H1 (cell line): Measurements from ENCODE around the gene BAIAP2. TPM values are rescaled to one million over a fixed set of nuclear protein-coding genes. Genes with fewer than 3 reads are reported as not detected.

Experiments used
- CTCF ChIA-PET: fragments of 300-600 bp; sonication (Branson Sonifier 250); formaldehyde crosslinking; loops from one replicate; lab custom pipeline; 2021; ENCODE audit not compliant: partially characterized antibody; lab: Charles Lee
- POLR2A ChIA-PET: fragments of 300-600 bp; sonication (Branson Sonifier 250); formaldehyde crosslinking; loops from one replicate; lab custom pipeline; 2021; ENCODE audit warnings: inconsistent platforms; ENCODE audit not compliant: partially characterized antibody; lab: Charles Lee
- DNase-seq, 2 experiments: peaks; one replicate each; pipeline versions ENCODE4 v3.0.0 to v3.0.0-alpha.2; 2010 to 2022; ENCODE audit warnings: low spot score in 2 of 2, low read depth in 1 of 2, mixed read lengths in 1 of 2
- FAIRE-seq: peaks from 2 replicates; lab custom pipeline; 2011; peaks lifted over from hg19 to GRCh38; lab: Jason Lieb, UNC
- H2AFZ ChIP-seq: 2 replicates; pipeline ENCODE4 v1.8.1; 2012; ENCODE audit warnings: low read length, inconsistent platforms
- H2AK5ac ChIP-seq: 2 replicates; pipeline ENCODE4 v1.6.1; 2013; ENCODE audit warnings: low read depth, low read length
- H2BK120ac ChIP-seq: replicated peaks from 2 replicates; pipeline ENCODE3; 2013; ENCODE audit warnings: low read depth, low read length, inconsistent platforms
- H2BK12ac ChIP-seq: 2 replicates; pipeline ENCODE4 v1.6.1; 2013; ENCODE audit warnings: low read depth, low read length
- H2BK15ac ChIP-seq: 2 replicates; pipeline ENCODE4 v1.6.1; 2013; ENCODE audit warnings: low read length
- H2BK20ac ChIP-seq: 2 replicates; pipeline ENCODE4 v1.6.1; 2013; ENCODE audit warnings: low read length
- H2BK5ac ChIP-seq: 2 replicates; pipeline ENCODE4 v1.6.1; 2013; ENCODE audit warnings: low read depth, low read length
- H3K14ac ChIP-seq: 2 replicates; pipeline ENCODE4 v1.6.1; 2013; ENCODE audit warnings: inconsistent platforms; ENCODE audit not compliant: insufficient read length
- H3K18ac ChIP-seq: 2 replicates; pipeline ENCODE4 v1.6.1; 2013; ENCODE audit warnings: low read length; ENCODE audit errors: extremely low read depth
- H3K23ac ChIP-seq: 2 replicates; pipeline ENCODE4 v1.6.1; 2013; ENCODE audit warnings: inconsistent platforms; ENCODE audit not compliant: insufficient read length
- H3K23me2 ChIP-seq: 2 replicates; pipeline ENCODE4 v1.6.1; 2013; ENCODE audit warnings: low read depth, low read length
- H3K27ac ChIP-seq: 2 replicates; pipeline ENCODE4 v1.6.1; 2011; ENCODE audit warnings: low read depth, low read length, inconsistent platforms
- H3K27me3 ChIP-seq, 4 experiments: replicated peaks in 1 of 4; 1 replicate in 1 of 4; 2 replicates in 3 of 4; pipeline versions ENCODE4 v1.6.1 to v1.8.1; 2011 to 2013; ENCODE audit warnings: low read length in 3 of 4, mild to moderate bottlenecking in 3 of 4, inconsistent platforms in 2 of 4, mixed read lengths in 2 of 4, moderate library complexity in 1 of 4; ENCODE audit not compliant: control insufficient read depth in 3 of 4, insufficient read depth in 3 of 4; ENCODE audit errors: extremely low read depth in 1 of 4
- H3K36me3 ChIP-seq, 4 experiments: 2 replicates each; pipeline versions ENCODE4 v1.6.1 to v1.8.1; 2011 to 2013; ENCODE audit warnings: mild to moderate bottlenecking in 4 of 4, low read length in 3 of 4, moderate library complexity in 2 of 4, control low read depth in 1 of 4, inconsistent platforms in 1 of 4; ENCODE audit not compliant: insufficient read depth in 4 of 4, control insufficient read depth in 2 of 4
- H3K4ac ChIP-seq: replicated peaks from 2 replicates; pipeline ENCODE3; 2013; ENCODE audit warnings: low read length, low read depth, mixed read lengths, inconsistent platforms; ENCODE audit not compliant: insufficient read length
- H3K4me1 ChIP-seq, 4 experiments: replicated peaks in 1 of 4; 1 replicate in 1 of 4; 2 replicates in 3 of 4; pipeline versions ENCODE4 v1.6.1 to v1.8.1; 2011 to 2013; ENCODE audit warnings: low read length in 3 of 4, inconsistent platforms in 2 of 4, mixed read lengths in 1 of 4; ENCODE audit not compliant: insufficient read depth in 4 of 4, control insufficient read depth in 3 of 4
- H3K4me2 ChIP-seq, 2 experiments: 2 replicates each; pipeline versions ENCODE4 v1.6.1 to v1.8.1; 2011 to 2013; ENCODE audit warnings: low read depth in 2 of 2, low read length in 2 of 2, control low read depth in 1 of 2, inconsistent platforms in 1 of 2, mild to moderate bottlenecking in 1 of 2; ENCODE audit not compliant: insufficient read depth in 1 of 2
- H3K4me3 ChIP-seq, 4 experiments: fragments of 200-600, 300-600 bp in 1 of 4; sonication (generic), shearing (Covaris generic), sonication (Bioruptor Twin) in 1 of 4; 2 replicates each; pipeline versions ENCODE4 v1.5.1 to v1.8.1; 2011 to 2016; ENCODE audit warnings: low read length in 4 of 4, low read depth in 3 of 4, control low read depth in 2 of 4, inconsistent platforms in 2 of 4, mild to moderate bottlenecking in 2 of 4, mixed read lengths in 1 of 4, moderate library complexity in 1 of 4; ENCODE audit not compliant: insufficient read depth in 2 of 4; ENCODE audit errors: extremely low read depth in 1 of 4
- H3K56ac ChIP-seq: replicated peaks from 2 replicates; pipeline ENCODE3; 2013; ENCODE audit warnings: low read depth, mild to moderate bottlenecking, mixed read lengths, low read length, inconsistent platforms; ENCODE audit not compliant: insufficient read length
- H3K79me1 ChIP-seq: 2 replicates; pipeline ENCODE4 v1.6.1; 2013; ENCODE audit warnings: low read depth, low read length, control low read depth
- H3K79me2 ChIP-seq, 2 experiments: 2 replicates each; pipeline versions ENCODE4 v1.6.1 to v1.8.1; 2012 to 2013; ENCODE audit warnings: low read length in 2 of 2, mild to moderate bottlenecking in 2 of 2, inconsistent platforms in 1 of 2; ENCODE audit not compliant: insufficient read depth in 2 of 2, control insufficient read depth in 1 of 2
- H3K9ac ChIP-seq, 4 experiments: replicated peaks in 1 of 4; 1 replicate in 1 of 4; 2 replicates in 3 of 4; pipeline versions ENCODE4 v1.6.1 to v1.8.1; 2011 to 2013; ENCODE audit warnings: low read depth in 3 of 4, low read length in 3 of 4, control low read depth in 2 of 4, mild to moderate bottlenecking in 2 of 4, moderate library complexity in 2 of 4, inconsistent platforms in 1 of 4; ENCODE audit errors: extremely low read depth in 1 of 4
- H3K9me3 ChIP-seq, 2 experiments: 2 replicates each; pipeline versions ENCODE4 v1.6.1 to v1.8.1; 2012 to 2013; ENCODE audit warnings: mild to moderate bottlenecking in 2 of 2, moderate library complexity in 2 of 2, control low read depth in 1 of 2, inconsistent platforms in 1 of 2, low read depth in 1 of 2, low read length in 1 of 2, mixed read lengths in 1 of 2; ENCODE audit not compliant: insufficient read depth in 2 of 2
- H4K20me1 ChIP-seq, 2 experiments: replicated peaks in 1 of 2; 2 replicates each; pipeline versions ENCODE3 to v1.8.1; 2011 to 2013; ENCODE audit warnings: inconsistent platforms in 2 of 2, low read length in 2 of 2, mild to moderate bottlenecking in 1 of 2; ENCODE audit not compliant: insufficient read depth in 2 of 2, control insufficient read depth in 1 of 2
- H4K5ac ChIP-seq: 2 replicates; pipeline ENCODE4 v1.6.1; 2013; ENCODE audit warnings: low read length, low read depth, mixed read lengths, inconsistent platforms; ENCODE audit not compliant: insufficient read length
- H4K8ac ChIP-seq: 2 replicates; pipeline ENCODE4 v1.8.0; 2013; ENCODE audit warnings: mild to moderate bottlenecking, moderate library complexity, low read length, inconsistent platforms; ENCODE audit not compliant: insufficient read depth; ENCODE audit errors: extremely low read depth
- H4K91ac ChIP-seq: replicated peaks from 2 replicates; pipeline ENCODE3; 2013; ENCODE audit warnings: low read length, mixed read lengths, inconsistent platforms; ENCODE audit not compliant: insufficient read length
- HDAC6 ChIP-seq: IDR thresholded peaks from one replicate; pipeline ENCODE4 v1.7.1; 2012; ENCODE audit warnings: low read depth, mild to moderate bottlenecking, inconsistent platforms, low read length, moderate library complexity
- SIX5 ChIP-seq: IDR thresholded peaks from 2 replicates; pipeline ENCODE4 v1.6.1; 2011; ENCODE audit warnings: mild to moderate bottlenecking, low read depth, low read length
- TAF1 ChIP-seq: IDR thresholded peaks from 2 replicates; pipeline ENCODE4 v1.6.1; 2011; ENCODE audit warnings: mild to moderate bottlenecking, low read depth, low read length
- WGBS, 2 experiments: shearing (Covaris generic) in 1 of 2; methylation state at CpG; one replicate each; pipeline versions ENCODE4 v1.1.6 to v1.1.7; 2013 to 2015; ENCODE audit warnings: low lambda C conversion rate in 2 of 2, mixed read lengths in 2 of 2, inconsistent platforms in 1 of 2, low coverage in 1 of 2, missing lambda C conversion rate in 1 of 2; ENCODE audit not compliant: insufficient replicate concordance in 2 of 2, insufficient coverage in 1 of 2, insufficient read length in 1 of 2; ENCODE audit errors: extremely low coverage in 1 of 2, missing lambda C conversion rate in 1 of 2; 5-methylcytosine and 5-hydroxymethylcytosine counted together
- polyA plus RNA-seq, 7 experiments: library from polyadenylated mRNA; depleted of rRNA in 3 of 7; stranded (reverse) in 5 of 7; unstranded in 2 of 7; fragments of >200 nt in 5 of 7; fragments of 200-250 nt in 2 of 7; gene quantifications; 1 replicate in 5 of 7; 2 replicates in 1 of 7; 4 replicates in 1 of 7; pipeline versions ENCODE4 v1.2.1 to v1.2.3, GENCODE V29; 2011 to 2013; ENCODE audit warnings: missing spikeins in 2 of 7, mixed read lengths in 2 of 7
- total RNA-seq: library from RNA; stranded (reverse); fragmentation: NEBNext Ultra II Directional; extraction: Animal tissue kit (Norgen Biotek cat#: 25700); gene quantifications from 2 replicates; pipeline ENCODE4 v1.2.1, GENCODE V29; 2021

Gene BAIAP2
- total and polyA plus RNA-seq, 2 of the 8 experiments (the other 6 are each of a cell fraction or from before 2014, with no cell fraction given), result 10.0 to 22.8 TPM

DNA sequence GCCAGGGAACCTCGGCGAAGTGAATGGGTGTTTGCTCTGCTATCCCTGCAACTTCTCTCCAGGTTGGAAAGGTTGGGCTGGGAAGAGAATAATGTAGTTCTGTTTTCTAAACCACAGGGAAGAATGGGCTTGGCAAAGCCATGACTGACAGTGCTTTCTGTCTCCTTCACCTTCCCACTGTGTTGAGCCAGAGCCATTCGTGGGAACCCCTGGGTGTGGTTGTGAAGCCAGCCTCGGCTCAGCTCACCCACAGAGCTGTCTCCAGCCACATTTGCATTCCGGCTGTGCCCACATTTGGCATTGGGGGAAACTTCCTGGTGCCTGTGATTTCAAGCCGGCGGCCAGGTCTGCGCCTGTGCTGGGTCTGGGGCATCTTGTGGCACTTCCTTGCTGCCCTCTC lies 39.9 kb downstream of the BAIAP2 start:
- no peak overlapping the region for H2BK120ac ChIP-seq
- ChIA-PET CTCF (interaction anchor here (7.0 kb wide), 1 partner anchor 23 kb away, joined by 35 read pairs; no protein-coding TSS in a partner anchor), POLR2A (no interaction called here)
- H4K91ac ChIP-seq, result no peak overlapping the region
- H3K9me3 ChIP-seq, result no peaks in the 10 kb centered on the region
- no peak overlapping the region for H3K4me3 ChIP-seq
- H3K14ac ChIP-seq, result no peak overlapping the region
- no peak overlapping the region for H3K9ac ChIP-seq
- no peaks in the 10 kb centered on the region for H3K79me2 ChIP-seq
- no peak overlapping the region for H3K23ac ChIP-seq
- no peak overlapping the region for H3K27ac ChIP-seq
- no peak overlapping the region for H2BK20ac ChIP-seq
- H4K8ac ChIP-seq, result no peak overlapping the region; the same call in 1 of the 2 replicates
- H2AFZ ChIP-seq, result no peak overlapping the region
- H3K27me3 ChIP-seq, result no peaks in the 10 kb centered on the region
- no peak overlapping the region for H3K56ac ChIP-seq
- peaks cover 0 to 10% (median 3%) of the 10 kb centered on the region in 4 experiments; a peak in 3 of 7 replicates for H3K4me1 ChIP-seq
- no peaks in the 10 kb centered on the region; a peak in 1 of 8 replicates for H3K36me3 ChIP-seq
- H3K18ac ChIP-seq, result no peak overlapping the region
- TF ChIP-seq SIX5 (no peak), TAF1 (no peak), HDAC6 (no peak)
- no peak for FAIRE-seq
- H2BK12ac ChIP-seq, result no peak overlapping the region
- H3K4ac ChIP-seq, result peak overlapping the region; percentile 53
- no peak overlapping the region for H2BK15ac ChIP-seq
- no peak overlapping the region for H3K4me2 ChIP-seq
- H4K20me1 ChIP-seq, result peaks cover 0 to 11% of the 10 kb centered on the region in 2 experiments
- H2BK5ac ChIP-seq, result peak overlapping the region; percentile 28; the same call in 1 of the 2 replicates
- H4K5ac ChIP-seq, result no peak overlapping the region
- peaks cover 11% of the 10 kb centered on the region for H3K79me1 ChIP-seq
- H2AK5ac ChIP-seq, result no peak overlapping the region
- no peaks in the 10 kb centered on the region for H3K23me2 ChIP-seq
- WGBS, 2 experiments, result 88% methylated on average over 7 of the region's 8 CpGs; no CpG with 5 or more reads in 1 of the 2 experiments
- DNase-seq, result no peak
